Measurements from ENCODE around the gene KNSTRN. TPM values are rescaled to one million over a fixed set of nuclear protein-coding genes. Genes with fewer than 3 reads are reported as not detected.

Gene KNSTRN, protein sequence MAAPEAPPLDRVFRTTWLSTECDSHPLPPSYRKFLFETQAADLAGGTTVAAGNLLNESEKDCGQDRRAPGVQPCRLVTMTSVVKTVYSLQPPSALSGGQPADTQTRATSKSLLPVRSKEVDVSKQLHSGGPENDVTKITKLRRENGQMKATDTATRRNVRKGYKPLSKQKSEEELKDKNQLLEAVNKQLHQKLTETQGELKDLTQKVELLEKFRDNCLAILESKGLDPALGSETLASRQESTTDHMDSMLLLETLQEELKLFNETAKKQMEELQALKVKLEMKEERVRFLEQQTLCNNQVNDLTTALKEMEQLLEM
- 22.4 TPM for total RNA-seq

DNA sequence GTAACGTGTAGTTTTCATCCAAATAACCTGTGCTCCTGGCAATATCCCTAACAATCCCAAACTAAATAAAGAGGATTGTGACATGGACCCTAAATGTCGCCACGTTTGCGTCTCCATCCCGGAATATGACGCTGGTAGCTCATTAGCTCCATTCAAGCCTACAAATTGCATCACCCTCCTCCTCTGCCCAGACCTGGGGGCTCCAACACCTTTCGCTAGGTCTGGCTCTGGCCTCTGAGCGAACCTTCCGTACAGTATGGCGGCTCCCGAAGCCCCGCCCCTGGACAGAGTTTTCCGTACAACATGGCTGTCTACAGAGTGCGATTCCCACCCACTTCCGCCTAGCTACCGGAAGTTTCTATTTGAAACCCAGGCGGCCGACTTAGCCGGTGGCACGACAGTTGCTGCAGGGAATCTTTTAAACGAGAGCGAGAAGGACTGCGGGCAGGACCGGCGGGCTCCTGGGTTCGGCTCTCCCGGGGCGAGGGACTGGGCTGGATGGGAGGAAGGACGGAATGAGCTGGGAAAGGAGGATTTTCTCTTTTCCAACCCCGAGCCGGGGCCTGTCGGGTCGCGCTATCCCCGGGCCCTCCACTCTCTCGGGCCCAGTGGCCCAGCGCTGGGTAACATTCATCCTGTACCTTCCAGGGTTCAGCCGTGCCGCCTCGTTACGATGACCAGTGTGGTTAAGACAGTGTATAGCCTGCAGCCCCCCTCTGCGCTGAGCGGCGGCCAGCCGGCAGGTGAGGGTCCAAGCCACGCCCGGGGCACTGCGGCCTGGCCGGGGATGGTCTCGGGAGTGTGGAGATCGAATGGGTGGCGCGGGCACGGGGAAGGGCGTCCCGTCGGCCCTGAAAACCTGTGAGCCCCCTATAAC, at the start of gene KNSTRN:
KNSTRN (plus strand) TSS at position 142 of the 877 bp plus-strand sequence; CDS start at position 257, 115 bp downstream.
- no peak for FAIRE-seq

DNA sequence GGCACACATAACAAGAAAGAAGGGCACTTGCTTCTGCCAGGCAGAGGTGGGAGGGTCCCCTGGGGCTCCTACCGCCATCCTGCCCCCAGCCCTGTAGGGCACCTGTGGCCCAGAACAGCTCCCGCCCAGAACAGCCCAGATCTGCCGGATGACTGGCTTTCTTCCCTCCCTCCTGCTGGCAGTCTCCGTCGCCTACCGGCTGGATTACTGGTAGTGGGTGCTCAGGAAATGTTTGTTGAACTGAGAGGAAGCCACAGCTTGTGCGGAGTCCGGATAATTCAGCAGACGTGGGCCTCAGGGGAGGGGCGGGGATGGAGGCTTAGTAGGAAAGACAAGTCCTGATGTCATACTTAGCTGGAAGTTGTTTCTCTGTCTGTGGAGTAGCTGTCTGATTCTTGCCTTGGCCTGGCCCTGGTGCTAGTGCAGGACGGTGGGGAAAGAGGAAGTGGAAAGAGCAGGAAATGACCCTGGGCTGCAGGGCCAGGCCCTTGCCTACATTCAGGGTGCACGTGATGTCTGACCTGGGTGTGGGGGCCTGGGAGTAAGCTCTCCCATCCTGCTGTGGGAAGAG, 48.5 kb upstream of the KNSTRN start:
- peak in 1 of 2 donors; percentile 59 for DNase-seq (ENCODE audit: low spot score in 2 of 2)
- no peak for FAIRE-seq

More for the DNA sequence above, at the start of gene KNSTRN:
- peak; percentile 78 to 95 for DNase-seq (ENCODE audit: low spot score in 2 of 2)

DNA sequence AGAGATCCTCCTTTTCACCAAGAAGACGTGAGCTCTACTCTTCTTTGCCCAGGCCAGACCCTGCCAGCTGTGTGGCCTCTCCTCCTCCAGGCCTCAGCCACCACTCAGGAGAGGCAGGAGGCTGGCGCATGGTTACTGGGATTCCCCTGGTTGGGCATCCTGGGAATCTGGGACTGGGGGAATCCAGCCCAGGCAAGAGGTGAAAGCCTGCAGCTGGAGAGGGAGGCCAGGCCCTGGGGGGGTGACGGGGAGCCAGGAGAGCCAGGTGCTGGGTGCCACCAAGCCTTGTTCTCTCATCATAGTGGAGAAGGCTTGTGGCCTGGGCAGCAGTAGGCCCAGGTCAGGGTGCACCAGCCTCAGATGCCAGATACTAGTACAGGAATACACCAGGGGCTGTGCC, 48.0 kb upstream of the KNSTRN start:
- FAIRE-seq (no peak), DNase-seq (ENCODE audit: low spot score in 2 of 2) (no peak)

DNA sequence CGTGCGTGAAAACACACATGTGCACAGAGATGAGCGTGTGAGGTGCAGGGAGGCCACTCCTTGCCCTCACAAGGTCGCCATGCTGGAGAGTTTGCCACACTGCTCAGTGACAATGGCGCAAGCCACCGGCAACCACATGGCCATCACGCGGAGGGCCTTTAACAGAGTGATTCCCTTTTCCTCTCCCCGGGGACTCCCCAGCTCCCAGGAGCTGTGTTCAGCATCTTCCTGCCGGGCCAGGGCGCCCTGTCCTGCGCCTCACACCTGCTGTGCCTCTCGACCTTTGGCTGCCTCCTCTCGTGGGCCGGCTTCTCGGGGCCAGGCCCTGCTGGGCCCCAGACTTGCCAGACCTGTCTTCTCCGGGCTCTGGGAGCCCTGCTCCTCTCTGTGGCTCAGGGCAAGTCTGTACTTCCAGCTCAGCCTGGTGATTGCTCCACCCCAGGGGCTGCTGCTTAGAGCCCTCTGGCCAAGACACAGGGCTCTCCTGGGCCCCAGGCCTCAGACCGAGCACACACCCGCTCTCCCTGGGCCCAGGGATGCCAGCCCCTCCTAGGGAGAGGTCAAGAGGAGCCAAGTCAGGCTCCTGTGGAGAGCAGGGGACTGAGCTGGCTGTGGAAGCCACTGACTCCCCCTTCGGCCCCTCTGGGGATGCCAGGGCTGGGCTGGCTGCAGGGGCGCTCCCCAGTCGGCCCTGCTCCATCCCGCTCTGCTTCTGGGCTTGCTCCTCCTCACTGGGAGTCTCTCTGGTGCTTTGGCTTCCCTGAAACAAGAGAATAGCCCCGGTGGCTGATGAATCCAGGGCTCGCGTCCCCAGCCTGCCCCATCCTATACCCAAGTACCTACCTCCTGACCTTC, 47.4 kb upstream of the KNSTRN start:
- no peak for FAIRE-seq
- DNase-seq (ENCODE audit: low spot score in 2 of 2), result no peak

DNA sequence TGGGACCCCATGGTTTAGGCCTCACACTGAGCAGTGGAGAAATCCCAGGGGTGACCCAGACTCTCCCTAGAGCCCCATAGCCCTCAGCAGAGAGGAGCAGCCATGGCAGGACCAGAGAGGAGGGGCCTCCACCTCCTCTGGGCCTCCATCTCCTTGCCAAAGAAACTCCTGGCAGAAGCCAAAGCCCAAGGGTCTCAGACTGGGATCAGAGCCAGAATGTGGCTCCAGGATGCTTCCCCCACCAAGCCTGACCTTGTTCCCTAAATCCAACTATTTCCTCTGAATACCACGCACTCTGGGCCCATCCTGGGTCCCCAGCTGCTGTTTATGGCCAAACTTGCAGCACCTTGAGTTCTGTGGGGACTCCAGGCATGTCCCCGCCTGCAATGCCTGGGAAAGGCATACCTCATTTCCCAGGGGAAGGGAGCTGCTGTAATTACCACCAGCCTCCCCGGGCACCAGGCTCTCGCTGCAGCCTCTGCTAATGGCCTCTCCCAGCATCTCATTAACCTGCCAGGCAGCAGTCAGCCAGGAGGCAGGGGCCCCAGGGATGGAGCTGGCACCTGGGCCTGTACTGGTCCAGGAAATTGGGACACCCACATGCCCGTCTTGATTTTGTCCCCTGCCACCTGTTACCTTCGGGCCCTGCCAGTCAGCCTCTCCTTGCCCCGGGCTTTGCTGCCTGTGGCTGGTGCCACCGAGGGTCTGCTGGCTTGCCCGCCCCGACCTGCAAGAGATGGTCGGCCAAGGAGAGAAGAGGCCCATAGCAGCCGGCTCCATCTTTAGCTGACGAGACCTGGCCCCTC, 46.4 kb upstream of the KNSTRN start:
- DNase-seq (ENCODE audit: low spot score in 2 of 2), result no peak
- FAIRE-seq, result no peak

DNA sequence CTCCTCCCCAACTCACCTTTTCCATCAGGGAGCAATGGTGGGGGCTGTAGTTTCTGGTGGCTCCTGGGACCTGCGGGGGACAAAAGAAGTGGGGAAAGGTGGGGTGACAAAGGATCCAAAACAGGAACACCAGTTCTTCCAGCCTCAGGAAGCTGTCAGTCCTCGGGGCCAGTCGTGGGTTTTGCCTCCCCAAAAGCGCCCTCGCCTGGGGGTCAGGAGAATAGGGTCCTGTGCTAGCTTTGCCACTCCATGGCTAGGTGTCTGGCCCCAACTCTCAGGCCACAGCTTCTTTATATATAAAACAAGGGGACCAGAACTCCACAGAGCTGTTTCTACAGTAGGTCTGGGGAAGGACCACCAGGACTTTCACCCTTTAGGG, 45.8 kb upstream of the KNSTRN start:
- DNase-seq (ENCODE audit: low spot score in 2 of 2) (no peak), FAIRE-seq (no peak)

DNA sequence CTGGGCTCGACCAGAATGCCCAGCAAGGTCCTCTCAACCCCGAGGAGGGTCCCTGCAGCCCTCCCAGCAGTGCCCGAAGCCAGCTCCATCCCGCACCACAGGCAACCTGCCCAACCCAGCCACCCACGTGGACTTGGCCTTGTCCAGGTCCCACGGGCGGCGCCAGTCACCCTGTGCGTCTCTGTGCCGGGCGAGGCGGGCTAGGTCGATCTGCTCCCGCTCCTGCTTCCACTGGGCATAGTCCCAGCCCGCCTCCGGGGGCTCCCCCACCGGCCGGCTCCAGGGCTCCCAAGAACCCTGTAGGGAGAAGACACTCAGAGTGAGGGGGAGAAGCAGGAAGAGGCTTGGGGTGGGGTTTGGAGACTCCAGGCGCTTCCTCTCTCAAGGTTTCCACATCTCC, 44.9 kb upstream of the KNSTRN start:
- DNase-seq (ENCODE audit: low spot score in 2 of 2) (no peak), FAIRE-seq (no peak)

DNA sequence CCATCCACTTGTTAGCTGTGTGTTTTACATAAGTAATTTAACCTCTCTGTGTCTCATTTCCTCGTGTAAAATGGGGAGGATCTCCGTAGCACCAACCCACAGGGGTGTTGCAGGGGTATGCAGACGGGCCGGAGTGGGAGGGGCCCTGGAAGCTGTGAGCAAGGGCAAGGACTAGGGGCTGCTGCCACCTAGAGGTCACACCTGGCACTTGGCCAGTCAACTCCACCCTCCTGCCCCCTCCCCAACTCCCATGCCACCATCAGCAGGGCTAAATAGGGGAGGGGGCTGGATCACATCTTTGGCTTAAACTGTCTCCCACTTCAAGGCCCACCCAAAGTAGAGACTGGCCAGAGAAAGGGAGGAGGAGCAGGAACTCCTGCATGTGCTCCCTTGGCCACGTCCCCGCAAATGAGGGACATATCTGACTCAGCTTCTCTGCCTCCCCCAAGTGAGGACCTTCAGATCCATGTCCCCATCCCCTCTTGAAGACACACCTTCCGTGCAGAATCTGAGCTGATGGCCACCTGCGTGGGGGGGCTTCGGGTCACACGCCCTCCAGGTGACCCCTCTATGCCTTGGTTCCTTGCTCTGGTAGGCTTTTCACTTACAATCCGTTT, 44.4 kb upstream of the KNSTRN start:
- peak in 1 of 2 donors; percentile 79 for DNase-seq (ENCODE audit: low spot score in 2 of 2)
- FAIRE-seq, result no peak

DNA sequence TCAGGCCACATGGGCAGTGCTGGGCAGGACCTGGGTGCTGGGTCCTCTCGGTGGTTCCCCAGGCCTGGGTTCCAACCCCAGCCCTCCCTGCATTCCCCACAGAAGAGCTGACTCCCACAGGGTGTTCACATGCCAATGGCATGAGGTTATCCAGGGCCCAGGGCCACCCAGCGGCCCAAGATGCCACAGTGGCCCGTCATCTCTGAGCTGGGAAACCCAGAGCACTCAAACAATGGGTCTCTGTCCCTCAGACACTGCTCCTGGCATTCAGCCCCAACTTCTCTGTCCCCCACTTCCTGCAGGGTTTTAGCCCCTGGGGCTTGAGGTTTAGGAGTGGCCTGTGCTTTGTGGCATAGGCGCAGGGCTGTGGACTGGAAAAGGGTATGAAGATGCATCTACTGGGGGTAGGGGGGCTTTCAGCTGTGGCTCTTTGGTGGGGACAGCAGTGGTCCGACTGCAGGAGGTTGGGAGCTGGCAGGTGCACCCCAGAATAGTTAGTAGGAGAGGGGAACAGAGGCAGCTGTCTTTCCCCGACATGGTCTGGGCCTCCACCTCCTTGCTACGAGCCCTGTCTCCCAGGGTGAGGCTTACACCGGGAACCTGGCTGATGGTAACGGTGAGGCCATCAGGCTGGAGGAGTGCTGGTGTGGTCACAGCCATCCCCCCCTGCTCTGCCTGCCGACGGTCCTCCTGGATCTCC, 43.5 kb upstream of the KNSTRN start:
- FAIRE-seq (no peak), DNase-seq (ENCODE audit: low spot score in 2 of 2) (peak; percentile 70 to 76)

DNA sequence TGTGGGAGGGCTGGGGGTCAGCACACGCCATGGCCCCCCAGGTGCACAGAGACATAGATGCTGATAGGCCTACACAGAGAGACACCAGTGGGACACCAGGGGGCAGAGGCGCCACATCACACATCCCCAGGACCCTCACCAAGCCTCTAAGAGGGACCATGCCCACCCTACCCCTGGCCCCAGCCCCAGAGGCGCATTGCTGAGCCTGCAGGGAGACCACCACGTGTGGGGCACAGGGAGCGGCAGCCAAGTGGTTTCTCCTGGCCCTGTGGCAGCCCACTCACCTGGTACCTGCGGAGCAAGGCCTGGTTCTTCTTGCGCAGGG, 42.9 kb upstream of the KNSTRN start:
- no peak for FAIRE-seq

DNA sequence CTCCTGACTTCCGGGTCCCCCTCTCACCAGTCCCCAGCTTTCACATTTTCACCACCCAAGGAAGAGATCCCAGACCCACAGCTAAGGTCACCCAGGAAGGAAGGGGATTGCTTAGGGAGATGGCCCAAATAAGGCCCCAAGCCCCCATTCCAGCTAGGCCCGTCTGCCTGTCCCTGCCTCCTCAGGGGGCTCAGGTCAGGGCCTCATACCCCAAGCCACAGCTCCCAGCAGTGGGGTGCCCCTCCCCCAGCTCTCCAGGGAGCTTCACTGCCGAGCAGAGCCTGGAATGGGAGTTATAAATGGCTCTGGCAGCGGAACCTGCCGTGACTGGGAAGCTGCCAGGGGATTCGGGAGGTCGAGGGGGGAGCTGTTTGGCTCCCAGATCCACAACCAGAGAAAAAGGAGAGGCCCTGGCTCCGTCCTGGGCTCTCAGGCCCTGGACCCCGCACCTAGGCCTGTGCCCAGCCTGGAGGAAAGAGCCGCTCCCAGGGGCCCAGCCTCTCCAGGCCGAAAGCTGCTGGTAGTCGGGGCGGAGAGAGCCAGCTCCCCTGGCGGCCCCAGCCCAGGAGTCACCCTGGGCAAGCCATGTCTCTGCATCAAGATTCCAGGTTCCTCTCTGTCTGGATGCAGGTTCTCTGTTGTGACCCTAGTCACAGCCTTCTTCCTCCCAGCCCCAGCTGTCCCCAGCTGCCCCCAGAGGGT, 42.3 kb upstream of the KNSTRN start:
- DNase-seq (ENCODE audit: low spot score in 2 of 2), result peak in 1 of 2 donors; percentile 73
- no peak for FAIRE-seq

More for the DNA sequence above, 42.9 kb upstream of the KNSTRN start:
- no peak for DNase-seq (ENCODE audit: low spot score in 2 of 2)

DNA sequence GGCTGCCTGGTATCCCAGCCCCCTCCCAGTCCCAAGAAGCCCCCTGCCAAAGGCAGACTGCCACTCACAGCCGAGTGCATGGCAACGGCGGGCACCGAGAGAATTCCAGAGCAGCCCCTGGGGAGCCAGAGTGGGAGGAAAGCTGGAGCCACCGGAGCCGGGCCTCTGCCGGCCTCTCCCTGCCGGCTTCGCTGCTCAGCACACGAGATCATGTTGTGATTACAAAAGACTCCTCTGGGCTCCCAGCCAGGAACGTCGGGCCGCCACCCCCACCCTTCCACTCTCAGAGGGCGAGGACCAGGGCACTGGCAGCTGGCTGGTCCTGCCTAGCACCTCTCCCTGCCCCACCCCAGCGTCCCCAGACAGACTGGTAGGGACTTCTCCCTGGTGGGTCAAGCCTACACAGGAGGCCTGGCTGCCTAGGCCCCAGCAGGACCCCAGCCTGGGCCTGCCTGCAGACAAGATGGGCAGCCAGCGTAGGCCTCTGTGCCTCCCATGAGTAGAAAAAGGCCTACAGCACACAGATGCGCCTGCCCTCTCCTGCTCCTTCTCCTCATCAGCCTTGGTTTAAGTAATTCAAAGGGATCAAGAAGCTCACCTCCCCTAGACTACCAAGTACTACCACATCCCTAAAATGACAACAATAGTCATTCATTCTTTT, 41.7 kb upstream of the KNSTRN start, which contains the start of gene CCDC9B:
CCDC9B (minus strand) TSS at position 200 of the 661 bp plus-strand sequence; CDS start at position 80, 120 bp downstream.
- no peak for FAIRE-seq
- DNase-seq (ENCODE audit: low spot score in 2 of 2), result peak; percentile 79 to 86

DNA sequence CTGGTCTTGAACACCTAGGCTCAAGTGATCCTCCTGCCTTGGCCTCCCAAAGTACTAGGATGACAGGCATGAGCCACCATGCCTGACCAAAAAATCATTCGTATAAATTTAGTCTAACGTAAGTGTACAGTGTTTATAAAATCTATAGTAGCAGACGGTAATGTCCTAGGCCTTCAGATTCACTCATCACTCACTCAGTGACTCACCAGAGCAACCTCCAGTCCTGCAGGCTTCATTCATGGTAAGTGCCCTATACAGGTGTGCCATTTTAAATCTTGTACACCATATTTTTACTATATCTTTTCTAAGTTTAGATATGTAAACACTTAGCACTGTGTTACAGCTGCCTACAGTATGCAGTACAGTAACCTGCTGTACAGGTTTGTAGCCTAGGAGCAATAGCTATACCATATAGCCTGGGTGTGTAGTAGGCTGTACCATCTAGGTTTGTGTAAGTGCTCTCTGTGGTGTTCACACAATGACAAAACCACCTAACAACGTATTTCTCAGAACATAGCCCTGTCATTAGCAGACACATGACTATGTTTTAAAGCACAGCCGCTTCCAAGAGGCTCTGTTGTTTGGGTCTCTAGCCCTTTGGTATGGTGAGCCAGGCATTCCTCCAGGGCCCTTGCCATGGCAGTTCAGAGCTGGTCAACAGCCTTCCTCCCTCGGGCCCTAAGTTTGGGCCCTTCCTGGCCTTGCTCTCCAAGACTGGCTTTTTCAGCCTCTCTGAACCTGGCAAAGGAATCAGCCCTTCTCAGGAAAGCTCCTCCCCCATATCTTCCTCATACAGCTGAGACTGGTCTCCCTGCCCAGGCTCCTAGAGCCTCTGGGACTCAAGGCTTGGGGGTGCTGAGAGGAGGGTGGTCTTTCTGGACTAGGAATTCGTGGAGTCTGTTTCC, 39.9 kb upstream of the KNSTRN start:
- no peak for FAIRE-seq
- no peak for DNase-seq (ENCODE audit: low spot score in 2 of 2)

DNA sequence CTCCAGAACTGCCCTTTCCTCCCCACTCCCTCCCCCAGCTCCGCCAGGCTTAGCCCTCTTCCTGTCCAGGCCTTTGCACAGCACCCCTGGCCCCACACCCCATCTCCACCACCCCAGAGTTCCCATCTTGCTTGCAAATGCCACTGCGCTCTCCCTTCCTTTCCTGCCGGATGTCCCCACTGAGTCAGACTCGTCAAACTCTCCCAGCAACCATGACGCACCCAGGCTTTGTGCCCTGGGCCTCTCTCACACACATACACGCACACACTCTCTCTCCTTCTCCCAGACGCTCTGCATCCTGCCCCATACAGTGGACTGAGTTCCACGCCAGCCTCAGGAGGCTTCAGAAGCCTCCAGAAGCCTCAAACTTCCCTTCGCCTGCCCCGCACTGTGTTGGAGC, 39.0 kb upstream of the KNSTRN start:
- FAIRE-seq (no peak), DNase-seq (ENCODE audit: low spot score in 2 of 2) (no peak)

DNA sequence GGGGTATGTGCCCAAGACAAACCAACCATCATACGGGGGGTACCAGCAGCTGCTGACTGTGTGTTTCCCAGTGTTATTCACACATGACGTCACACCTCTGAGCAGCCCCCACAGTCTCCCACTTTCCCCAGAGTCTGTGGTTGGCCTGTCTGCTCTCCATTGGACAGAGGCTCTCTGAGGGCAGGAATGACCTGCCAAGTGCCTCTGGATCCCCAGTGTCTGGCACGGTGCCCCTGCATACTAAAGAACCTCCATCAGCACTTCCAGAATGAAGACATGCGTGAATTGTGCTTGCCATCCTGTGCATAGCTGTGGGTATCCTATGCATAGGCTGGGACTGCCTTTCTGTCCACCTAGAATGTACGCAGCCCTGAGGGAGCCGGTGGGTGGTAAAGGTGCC, 38.3 kb upstream of the KNSTRN start:
- FAIRE-seq, result no peak
- no peak for DNase-seq (ENCODE audit: low spot score in 2 of 2)

DNA sequence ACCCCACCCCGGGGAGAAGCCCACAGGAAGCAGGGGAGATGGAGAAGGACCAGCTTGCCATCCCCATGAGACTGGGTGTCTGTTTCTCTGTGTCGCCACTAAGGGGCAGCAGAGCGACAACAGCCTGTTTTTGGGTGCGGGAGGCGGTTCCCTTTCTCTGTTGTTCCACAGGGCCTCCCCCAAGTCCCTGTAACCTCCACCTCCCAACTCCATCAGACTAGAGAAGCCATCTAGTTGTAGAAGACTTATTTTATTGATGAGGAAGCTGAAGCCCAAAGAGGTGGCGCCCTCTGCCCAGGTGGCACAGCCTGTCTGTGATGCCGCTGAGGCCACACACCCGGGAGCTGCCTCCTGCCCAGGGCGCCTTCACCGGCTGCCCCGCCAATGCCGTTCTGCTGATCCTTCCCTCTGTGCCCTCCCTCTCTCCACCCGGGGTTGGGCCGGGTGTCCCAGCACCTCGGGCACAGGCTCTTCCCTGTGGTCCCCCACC, 37.8 kb upstream of the KNSTRN start:
- FAIRE-seq (no peak), DNase-seq (ENCODE audit: low spot score in 2 of 2) (peak in 1 of 2 donors; percentile 79)
